ENCODE results near the gene CD74.

CD74 gene

DNA sequence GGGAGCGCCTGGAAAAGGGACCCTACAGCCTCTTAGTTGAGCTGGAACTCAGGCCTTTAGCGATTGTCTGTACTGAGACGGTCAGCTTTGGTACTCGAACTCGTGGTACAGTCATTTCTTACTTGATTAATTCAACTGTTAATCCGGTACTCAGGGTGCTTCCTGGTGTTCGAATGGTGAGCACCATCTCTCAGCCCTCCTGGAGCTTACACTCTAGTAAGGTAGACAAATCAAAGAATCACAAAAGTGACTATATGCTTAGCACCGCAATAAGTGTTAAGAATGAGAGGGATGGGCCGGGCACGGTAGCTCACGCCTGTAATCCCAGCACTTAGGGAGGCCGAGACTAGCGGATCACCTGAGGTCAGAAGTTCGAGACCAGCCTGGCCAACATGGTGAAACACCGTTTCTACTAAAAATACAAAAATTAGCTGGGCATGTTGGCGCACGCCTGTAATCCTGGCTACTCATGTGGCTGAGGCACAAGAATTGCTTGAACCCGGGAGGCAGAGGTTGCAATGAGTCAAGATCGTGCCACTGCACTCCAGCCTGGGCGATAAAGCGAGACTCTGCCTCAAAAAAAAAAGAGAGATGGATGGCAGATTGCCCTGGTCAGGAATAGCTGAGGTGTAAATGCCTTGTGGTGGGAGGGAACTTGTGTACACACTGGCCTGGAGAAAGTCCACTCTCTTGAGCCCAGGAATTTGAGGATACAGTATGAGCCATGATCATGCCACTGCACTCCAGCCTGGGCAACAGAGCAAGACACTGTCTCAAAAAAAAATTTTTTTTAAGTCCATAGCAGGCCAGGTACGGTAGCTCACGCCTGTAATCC lies 54.2 kb downstream of the CD74 start:
- no peak for DNase-seq (ENCODE audit: low spot score)

DNA sequence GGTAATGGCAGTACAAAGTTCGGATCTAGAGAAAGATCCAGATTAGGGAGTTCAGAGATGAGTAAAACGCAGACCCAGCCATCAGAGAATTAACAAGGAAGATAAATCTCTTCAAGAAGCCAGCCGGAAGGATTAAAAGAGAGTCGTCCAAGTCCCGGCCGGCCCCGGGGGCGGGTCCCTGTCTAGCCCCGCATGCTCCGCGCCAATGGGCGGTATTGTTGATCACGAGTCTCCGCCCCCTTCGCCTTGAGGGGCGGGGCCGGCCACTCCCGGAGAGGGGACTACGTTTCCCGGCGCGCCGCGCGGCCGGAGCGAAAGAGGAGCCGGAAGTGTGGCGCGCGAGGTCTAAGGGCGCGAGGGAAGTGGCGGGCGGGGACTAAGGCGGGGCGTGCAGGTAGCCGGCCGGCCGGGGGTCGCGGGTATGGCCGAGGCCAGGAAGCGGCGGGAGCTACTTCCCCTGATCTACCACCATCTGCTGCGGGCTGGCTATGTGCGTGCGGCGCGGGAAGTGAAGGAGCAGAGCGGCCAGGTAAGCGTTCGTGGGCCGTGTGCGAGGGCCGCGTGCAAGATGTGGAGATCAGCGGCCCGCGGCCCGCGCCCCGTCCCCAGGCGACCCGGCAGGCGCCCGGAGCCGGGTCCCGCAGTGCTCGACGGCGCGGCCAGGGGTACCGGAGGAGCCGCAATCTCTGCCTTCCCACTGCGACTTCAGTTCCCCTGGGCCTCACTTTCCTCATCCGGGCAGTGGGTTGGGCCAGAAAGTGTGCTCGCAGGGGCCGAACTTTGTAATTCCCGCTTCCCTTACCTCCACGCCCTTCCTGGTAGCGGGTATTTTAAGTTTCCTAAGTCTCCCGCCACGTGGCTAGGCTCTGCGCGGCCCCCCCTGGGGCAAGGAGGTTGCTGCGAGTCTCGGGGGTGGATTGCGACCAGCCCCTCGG lies 55.1 kb downstream of the CD74 start, which contains the start of gene TCOF1:
TCOF1 (plus strand) TSS at position 372 of the 935 bp plus-strand sequence; CDS start at position 422, 50 bp downstream.
- DNase-seq (ENCODE audit: low spot score), result peak; percentile 96

DNA sequence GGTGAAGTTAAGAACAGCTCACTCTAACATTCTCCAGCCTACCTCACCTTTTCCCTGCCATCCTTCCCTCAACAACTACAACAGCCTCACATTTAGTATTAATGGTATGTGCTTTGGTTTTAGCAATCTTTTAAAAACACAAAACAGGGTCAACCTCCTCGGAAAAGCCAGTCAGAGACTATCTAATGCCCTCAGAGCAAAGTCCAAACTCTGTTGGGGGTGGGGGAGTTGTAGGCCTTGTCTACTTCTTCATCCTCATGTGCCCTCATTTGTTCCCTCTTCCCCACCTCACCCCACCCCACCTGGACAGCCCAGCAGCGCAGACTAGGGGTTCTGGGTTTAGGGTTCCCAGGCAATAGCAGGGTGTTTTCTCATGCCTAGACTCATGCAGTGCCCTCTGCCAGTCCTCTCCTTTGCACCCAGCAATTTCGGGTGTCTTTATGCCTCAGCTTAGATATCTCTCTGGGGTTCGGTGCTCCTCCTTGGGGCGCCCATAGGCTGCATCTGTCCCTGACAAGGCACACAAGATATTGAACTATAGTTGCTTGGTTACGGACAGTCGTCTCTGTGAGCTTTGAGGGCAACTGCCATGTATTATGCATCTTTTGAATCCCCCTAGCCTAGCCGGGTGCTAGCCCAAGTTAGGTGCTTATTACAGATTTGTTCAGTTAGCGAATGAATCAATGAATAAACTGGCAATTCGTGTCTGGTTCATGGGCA lies 56.0 kb downstream of the CD74 start:
- DNase-seq (ENCODE audit: low spot score), result no peak

DNA sequence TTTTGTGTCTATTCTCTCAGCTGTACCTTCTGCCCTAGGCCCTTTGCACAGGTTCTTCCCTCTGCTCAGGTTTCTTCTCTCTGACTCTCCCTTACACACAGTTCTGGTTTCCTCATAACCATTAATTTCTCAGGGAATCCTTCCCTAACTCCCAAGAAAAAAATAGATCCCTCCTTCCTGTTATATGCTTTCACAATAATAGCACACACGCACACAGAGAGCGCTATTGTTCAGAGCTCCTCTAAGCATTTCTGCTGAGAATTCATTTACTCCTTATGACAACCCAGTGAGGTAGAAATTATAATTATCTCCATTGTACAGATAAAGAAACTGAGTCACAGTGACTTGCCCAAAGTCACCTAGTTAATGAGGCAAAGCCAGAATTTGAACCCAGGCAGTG lies 56.9 kb downstream of the CD74 start:
- DNase-seq (ENCODE audit: low spot score), result no peak

DNA sequence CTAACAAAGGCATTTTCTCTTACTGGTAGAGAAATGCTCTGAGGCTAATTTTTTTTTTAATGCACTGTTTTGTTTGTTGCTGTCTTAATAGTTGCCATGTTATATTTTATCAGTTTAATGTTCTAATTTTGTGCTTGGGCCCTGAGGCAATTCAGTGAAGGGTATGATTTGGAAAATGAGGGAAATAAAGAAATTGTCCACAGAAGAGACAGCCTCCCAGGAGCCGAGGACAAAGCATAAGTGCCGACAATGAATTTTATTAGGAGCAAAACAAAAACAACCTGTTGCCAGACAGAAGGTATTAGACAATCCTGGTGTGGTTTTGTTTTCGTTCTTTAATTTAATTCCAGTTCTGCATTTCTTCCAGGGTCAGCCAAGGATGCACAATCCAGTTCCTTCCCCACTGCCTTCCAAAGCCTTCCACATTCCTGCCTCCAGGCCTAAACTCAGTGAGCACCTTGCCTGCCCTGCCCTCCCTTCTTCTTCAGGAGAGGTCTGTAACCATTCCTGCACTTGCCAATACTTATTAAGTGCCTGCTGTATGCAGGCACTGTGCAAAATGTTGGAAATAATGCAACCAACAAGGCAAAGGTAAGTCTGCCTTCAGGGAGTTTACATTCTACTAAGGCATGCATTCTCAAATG lies 59.6 kb downstream of the CD74 start:
- no peak for DNase-seq (ENCODE audit: low spot score)

DNA sequence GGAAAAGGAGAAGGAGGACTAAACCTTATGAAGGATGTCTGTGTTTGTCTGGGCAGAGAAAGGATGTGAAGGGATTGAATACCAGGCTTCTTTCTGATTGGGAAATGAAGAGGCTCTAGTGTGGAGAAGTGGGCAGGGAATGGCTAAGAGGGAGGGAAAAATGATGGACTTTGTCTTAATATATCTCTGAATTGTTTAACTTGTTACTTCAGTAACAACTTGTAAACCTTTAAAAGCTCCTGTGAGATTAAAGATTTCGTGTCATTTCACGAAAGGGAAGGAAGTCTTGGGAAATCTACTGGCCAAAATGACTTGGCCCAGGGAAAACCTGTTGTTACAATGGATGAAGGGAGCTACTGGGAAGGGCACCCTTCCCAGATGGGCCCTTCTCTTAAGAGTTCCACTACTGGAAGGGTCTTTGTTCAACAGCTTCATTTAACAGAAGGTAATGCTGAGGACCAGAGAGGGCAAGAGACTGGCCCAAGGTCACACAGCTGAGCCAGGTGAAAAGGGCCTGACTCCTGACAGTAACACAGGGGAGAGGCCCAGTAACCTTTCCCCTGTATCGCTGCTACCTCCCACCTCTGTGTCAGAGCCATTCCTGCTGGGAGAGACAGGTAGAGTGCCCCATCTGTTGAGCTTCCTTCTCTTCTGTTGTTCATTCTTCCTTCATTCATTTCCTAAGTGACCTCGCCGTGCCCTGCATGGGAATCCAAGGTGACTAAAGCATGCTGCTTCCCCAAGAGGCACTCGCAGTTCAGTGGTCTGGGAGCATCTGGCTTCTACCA lies 60.3 kb downstream of the CD74 start:
- no peak for DNase-seq (ENCODE audit: low spot score)

All from pons (tissue), 1 donor.